Fibroblast of villous mesenchyme (primary cell): ENCODE results near the gene XYLT1. TPM values are rescaled to one million over a fixed set of nuclear protein-coding genes. Genes with fewer than 3 reads are reported as not detected.

Experiments used
- DNase-seq: peaks from one replicate; pipeline ENCODE4 v3.0.0-alpha.2; 2010; ENCODE audit warnings: low read depth
- H3K4me3 ChIP-seq: 2 replicates; pipeline ENCODE4 v1.5.1; 2011; ENCODE audit warnings: low read depth, mild to moderate bottlenecking, low read length
- total RNA-seq: library from RNA; depleted of rRNA; stranded (reverse); fragments of >200 nt; gene quantifications from 2 replicates; pipeline ENCODE4 v1.2.3, GENCODE V29; 2012
- TF ChIP-seq, protein P1 (sequence below): IDR thresholded peaks from 2 replicates; pipeline ENCODE4 v1.5.1; 2012; ENCODE audit warnings: low read depth, mild to moderate bottlenecking, low read length; ENCODE audit not compliant: insufficient read depth

Gene XYLT1
- total RNA-seq, 1 donor = 2.6 TPM

DNA sequence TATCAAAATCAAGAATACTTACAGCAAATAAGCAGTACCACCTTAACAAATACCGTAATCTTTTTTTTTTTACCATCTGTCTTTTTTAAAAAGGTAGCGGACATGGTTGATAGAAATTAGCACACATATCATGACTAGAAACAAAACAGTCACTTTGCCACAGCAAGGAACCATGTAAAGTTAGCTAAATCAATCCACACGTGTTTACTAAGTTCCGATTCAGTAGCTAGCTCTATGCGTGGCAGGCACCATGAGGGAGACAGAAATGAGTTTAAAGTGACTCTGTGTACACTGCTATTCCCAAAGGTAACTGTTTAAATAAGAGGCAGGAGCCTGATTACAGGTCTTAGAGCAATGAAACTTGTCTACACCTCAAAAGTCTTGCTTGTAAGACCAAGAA lies 108.6 kb downstream of the XYLT1 start:
- no peak for DNase-seq
- TF ChIP-seq, protein P1, sequence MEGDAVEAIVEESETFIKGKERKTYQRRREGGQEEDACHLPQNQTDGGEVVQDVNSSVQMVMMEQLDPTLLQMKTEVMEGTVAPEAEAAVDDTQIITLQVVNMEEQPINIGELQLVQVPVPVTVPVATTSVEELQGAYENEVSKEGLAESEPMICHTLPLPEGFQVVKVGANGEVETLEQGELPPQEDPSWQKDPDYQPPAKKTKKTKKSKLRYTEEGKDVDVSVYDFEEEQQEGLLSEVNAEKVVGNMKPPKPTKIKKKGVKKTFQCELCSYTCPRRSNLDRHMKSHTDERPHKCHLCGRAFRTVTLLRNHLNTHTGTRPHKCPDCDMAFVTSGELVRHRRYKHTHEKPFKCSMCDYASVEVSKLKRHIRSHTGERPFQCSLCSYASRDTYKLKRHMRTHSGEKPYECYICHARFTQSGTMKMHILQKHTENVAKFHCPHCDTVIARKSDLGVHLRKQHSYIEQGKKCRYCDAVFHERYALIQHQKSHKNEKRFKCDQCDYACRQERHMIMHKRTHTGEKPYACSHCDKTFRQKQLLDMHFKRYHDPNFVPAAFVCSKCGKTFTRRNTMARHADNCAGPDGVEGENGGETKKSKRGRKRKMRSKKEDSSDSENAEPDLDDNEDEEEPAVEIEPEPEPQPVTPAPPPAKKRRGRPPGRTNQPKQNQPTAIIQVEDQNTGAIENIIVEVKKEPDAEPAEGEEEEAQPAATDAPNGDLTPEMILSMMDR = no peak
- H3K4me3 ChIP-seq = no peak overlapping the region

DNA sequence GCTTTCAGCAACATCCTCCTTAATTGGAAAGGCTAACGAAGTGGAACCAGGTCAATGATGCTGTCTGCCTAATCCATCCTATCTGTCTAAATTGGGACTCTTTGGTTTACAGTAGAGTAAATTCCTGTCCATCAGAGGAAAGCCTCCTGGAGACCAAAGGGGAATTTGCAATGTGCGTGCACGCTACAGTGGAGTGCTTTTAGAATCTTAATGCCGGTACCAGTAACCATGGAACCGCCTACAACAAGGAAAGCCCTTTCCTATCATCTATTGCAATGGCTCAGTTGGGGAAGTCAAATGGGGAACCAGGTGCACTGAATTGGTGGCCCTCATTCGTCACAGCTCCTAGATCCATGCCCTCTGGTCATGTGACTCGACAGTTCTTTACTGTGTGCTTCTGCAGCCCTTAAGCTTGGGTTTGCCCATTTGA lies 110.1 kb downstream of the XYLT1 start:
- no peak overlapping the region for H3K4me3 ChIP-seq
- no peak for DNase-seq
- TF ChIP-seq, protein P1 = no peak

DNA sequence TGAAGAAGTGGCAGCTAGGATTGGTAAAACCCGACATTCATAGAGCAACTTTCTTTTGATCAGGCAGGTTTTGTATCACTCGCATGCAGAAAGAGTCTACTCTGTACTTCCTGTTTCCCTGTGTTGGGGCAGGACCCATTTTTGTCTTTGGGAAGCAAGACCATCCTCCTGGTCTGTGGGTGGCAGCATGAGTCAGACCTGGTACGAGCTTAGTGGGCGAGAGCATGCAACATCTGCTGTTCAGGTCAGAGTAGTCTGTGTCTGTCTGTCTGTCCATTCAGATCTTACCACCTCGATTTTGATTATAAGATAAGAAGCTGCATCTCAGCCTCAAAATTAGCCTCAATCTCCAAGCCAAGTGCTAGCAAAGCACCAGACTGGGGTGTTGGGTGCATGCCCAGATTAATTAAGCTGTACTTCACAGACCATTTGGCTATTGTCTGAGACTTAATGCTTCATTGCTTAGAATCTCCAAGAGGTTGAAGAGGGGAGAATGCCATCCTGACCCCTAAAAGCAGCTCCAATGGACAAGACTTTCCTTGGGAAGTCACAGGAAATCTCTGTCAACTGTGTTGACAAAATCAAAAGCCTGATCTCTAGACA lies 110.9 kb downstream of the XYLT1 start:
- TF ChIP-seq, protein P1 = no peak
- no peak for DNase-seq
- no peak overlapping the region for H3K4me3 ChIP-seq

DNA sequence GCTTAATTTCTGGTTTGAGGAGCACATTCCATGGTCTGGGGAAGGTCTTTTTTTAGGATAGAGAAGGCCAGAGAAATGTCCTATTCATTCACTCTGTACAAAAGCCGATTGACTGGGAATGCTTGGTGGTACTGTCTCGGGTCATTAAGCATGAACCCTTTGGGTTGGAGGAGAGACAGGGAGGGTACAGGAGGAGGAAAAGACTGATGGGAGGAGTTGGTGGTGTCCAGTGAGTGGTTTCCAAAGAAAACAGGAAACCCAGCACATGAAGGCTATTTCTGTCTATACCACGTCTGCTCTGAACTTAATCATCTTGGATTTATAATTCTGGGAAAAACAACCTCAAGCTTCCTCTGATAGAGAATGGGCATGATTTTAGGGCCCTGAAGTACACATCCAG lies 111.9 kb downstream of the XYLT1 start:
- TF ChIP-seq, protein P1 = no peak
- H3K4me3 ChIP-seq = no peak overlapping the region
- DNase-seq = no peak

DNA sequence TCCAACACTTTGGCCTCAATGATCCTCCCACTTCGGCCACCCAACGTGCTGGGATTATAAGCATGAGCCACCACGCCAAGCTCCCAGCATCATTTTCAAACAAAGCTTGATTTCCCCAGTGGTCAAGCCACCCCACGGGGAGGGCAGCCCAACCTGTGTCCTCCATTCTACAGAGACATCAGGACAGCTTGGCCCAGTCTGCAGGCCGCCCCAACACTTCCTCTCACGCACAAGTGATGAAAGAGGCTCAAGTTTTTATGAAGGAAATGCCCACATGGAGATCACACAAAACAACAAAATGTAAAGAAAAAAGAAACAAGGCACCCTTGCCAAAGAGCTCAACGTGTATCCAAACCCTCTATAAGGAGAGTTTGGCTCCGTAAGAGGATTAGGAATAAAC lies 112.4 kb downstream of the XYLT1 start:
- TF ChIP-seq, protein P1 = no peak
- no peak overlapping the region for H3K4me3 ChIP-seq
- DNase-seq = no peak

DNA sequence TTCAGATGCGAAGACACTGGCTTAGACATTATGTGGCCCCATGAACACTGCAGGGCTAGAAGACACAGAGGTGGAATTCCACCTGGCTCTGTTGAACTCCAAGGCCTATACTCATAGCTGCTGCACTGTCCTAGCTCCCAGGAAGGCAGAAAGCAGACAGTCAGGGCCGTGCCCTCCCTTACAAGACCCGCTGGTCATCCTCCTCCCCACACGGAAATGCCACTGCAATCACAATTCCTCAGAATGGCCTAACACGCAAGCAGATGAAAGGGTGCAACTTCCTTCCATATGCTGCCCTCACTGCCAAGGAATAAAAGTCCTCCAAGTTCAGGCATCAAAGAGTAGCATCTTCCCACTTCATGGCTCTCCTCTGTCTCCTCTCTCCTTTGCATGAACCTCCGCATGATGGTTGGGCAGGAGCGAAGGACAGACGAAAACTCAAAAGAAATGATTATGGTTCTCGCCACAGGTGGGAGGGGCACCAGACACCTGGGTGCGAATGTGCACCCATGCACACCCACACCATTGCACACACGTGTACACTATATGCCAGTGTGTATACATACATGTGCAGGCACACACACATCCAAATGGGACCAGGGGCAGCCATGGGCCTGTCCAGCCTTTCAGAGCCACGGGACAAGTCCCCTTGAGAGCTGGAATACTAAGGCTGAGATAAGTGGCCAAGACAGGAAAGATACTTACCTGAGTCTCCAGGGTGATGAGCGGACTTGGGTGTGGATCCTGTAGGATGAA lies 113.3 kb downstream of the XYLT1 start:
- H3K4me3 ChIP-seq = no peak overlapping the region
- TF ChIP-seq, protein P1 = no peak
- DNase-seq = no peak
